ENCODE measurements around the gene RNF217. TPM values are rescaled to one million over a fixed set of nuclear protein-coding genes. Genes with fewer than 3 reads are reported as not detected.

The RNF217 gene
- total and polyA plus RNA-seq, 2 of the 8 experiments (the other 6 are each of a cell fraction or from before 2014, with no cell fraction given), result 2.0 to 8.9 TPM

GRCh38 chr6:124999105-124999764 is 37.0 kb downstream of the RNF217 start:
- H3K27me3 ChIP-seq (replicated peaks in 1 of 4; ENCODE audit: control insufficient read depth in 3 of 4, extremely low read depth in 1 of 4, insufficient read depth in 3 of 4, low read length in 3 of 4), result no peaks in the 10 kb centered on the region
- no peak overlapping the region for H2BK20ac ChIP-seq (ENCODE audit: low read length)
- H3K23ac ChIP-seq (ENCODE audit: insufficient read length), result no peak overlapping the region
- H3K4me1 ChIP-seq (replicated peaks in 1 of 4; ENCODE audit: control insufficient read depth in 3 of 4, insufficient read depth in 4 of 4, low read length in 3 of 4), result peaks cover 0 to 5% (median 1%) of the 10 kb centered on the region in 4 experiments; a peak in 2 of 7 replicates
- whole genome bisulfite sequencing, 2 experiments (ENCODE audit: extremely low coverage in 1 of 2, insufficient coverage in 1 of 2, insufficient read length in 1 of 2, insufficient replicate concordance in 2 of 2, low coverage in 1 of 2, low lambda C conversion rate in 2 of 2, missing lambda C conversion rate in 1 of 2), result 86% methylated on average over 2 of the region's 2 CpGs; no CpG with 5 or more reads in 1 of the 2 experiments
- no peak overlapping the region for H2AK5ac ChIP-seq (ENCODE audit: low read depth, low read length)
- H3K79me2 ChIP-seq (ENCODE audit: control insufficient read depth in 1 of 2, insufficient read depth in 2 of 2, low read length in 2 of 2), result no peaks in the 10 kb centered on the region
- FAIRE-seq (no peak), DNase-seq (ENCODE audit: low read depth in 1 of 2, low spot score in 2 of 2) (no peak)
- no peak overlapping the region for H2BK15ac ChIP-seq (ENCODE audit: low read length)
- no peaks in the 10 kb centered on the region for H3K23me2 ChIP-seq (ENCODE audit: low read depth, low read length)
- H2BK120ac ChIP-seq (replicated peaks; ENCODE audit: low read depth, low read length), result no peak overlapping the region
- H3K18ac ChIP-seq (ENCODE audit: extremely low read depth, low read length), result no peak overlapping the region
- H3K56ac ChIP-seq (replicated peaks; ENCODE audit: insufficient read length, low read depth, low read length), result no peak overlapping the region
- H3K4ac ChIP-seq (replicated peaks; ENCODE audit: insufficient read length, low read depth, low read length), result no peak overlapping the region
- H4K20me1 ChIP-seq (replicated peaks in 1 of 2; ENCODE audit: control insufficient read depth in 1 of 2, insufficient read depth in 2 of 2, low read length in 2 of 2), result no peaks in the 10 kb centered on the region
- H2BK5ac ChIP-seq (ENCODE audit: low read depth, low read length), result no peak overlapping the region
- no peaks in the 10 kb centered on the region for H3K9me3 ChIP-seq (ENCODE audit: insufficient read depth in 2 of 2, low read depth in 1 of 2, low read length in 1 of 2)
- H3K9ac ChIP-seq (replicated peaks in 1 of 4; ENCODE audit: extremely low read depth in 1 of 4, low read depth in 3 of 4, low read length in 3 of 4), result no peak overlapping the region
- no peaks in the 10 kb centered on the region; the same call in 1 of the 2 replicates for H3K79me1 ChIP-seq (ENCODE audit: low read depth, low read length)
- no peak overlapping the region for H2BK12ac ChIP-seq (ENCODE audit: low read depth, low read length)
- H3K36me3 ChIP-seq (ENCODE audit: control insufficient read depth in 2 of 4, insufficient read depth in 4 of 4, low read length in 3 of 4), result no peaks in the 10 kb centered on the region
- no peak overlapping the region for H3K4me3 ChIP-seq (ENCODE audit: extremely low read depth in 1 of 4, insufficient read depth in 2 of 4, low read depth in 3 of 4, low read length in 4 of 4)
- H4K8ac ChIP-seq (ENCODE audit: extremely low read depth, insufficient read depth, low read length), result no peak overlapping the region
- H3K27ac ChIP-seq (ENCODE audit: low read depth, low read length), result no peak overlapping the region
- H3K14ac ChIP-seq (ENCODE audit: insufficient read length), result no peak overlapping the region
- H4K5ac ChIP-seq (ENCODE audit: insufficient read length, low read depth, low read length), result no peak overlapping the region
- H2AFZ ChIP-seq (ENCODE audit: low read length), result no peak overlapping the region
- no peak overlapping the region for H4K91ac ChIP-seq (replicated peaks; ENCODE audit: insufficient read length, low read length)
- ChIA-PET CTCF (ENCODE audit: partially characterized antibody) (interaction anchor here (1.0 to 1.1 kb wide), 3 partner anchors 11 to 167 kb away, joined by 3 read pairs; partner anchors contain the start of gene TPD52L1), POLR2A (ENCODE audit: partially characterized antibody) (interaction anchor here (0.5 to 0.6 kb wide), 2 partner anchors 26 to 995 kb away, joined by 3 to 4 read pairs; no protein-coding TSS in a partner anchor)
- H3K4me2 ChIP-seq (ENCODE audit: insufficient read depth in 1 of 2, low read depth in 2 of 2, low read length in 2 of 2), result no peak overlapping the region
- TF ChIP-seq EP300 (IDR thresholded peaks at IDR 0.05; ENCODE audit: borderline replicate concordance in 1 of 2, low read depth in 2 of 2, low read length in 2 of 2), result no peak

All from H1 (cell line).